Prostate gland (tissue), 2 donors: ENCODE results near the gene LRRC73. TPM values are rescaled to one million over a fixed set of nuclear protein-coding genes. Genes with fewer than 3 reads are reported as not detected.

Experiments
- DNase-seq: peaks from one replicate; pipeline ENCODE4 v3.0.0-alpha.2; 2019; ENCODE audit warnings: low spot score
- H3K27ac ChIP-seq, 2 donors: fragments of 200-600 bp; sonication (generic); 2 replicates each; pipeline ENCODE4 v1.5.1; 2017 to 2019
- H3K27me3 ChIP-seq: fragments of 200-600 bp; sonication (generic); replicated peaks from 2 replicates; pipeline ENCODE4 v1.5.1; 2019; ENCODE audit not compliant: insufficient read depth
- H3K36me3 ChIP-seq, 2 donors: fragments of 200-600 bp; sonication (generic); 1 replicate in 1 of 2; 2 replicates in 1 of 2; pipeline versions ENCODE4 v1.5.1 to v1.8.1; 2017 to 2019
- H3K4me1 ChIP-seq: fragments of 200-600 bp; sonication (generic); replicated peaks from 2 replicates; pipeline ENCODE4 v1.5.1; 2019
- H3K4me3 ChIP-seq, 2 donors: fragments of 200-600 bp; sonication (generic); 2 replicates each; pipeline ENCODE4 v1.5.1; 2017 to 2019
- H3K9me3 ChIP-seq: fragments of 200-600 bp; sonication (generic); 2 replicates; pipeline ENCODE4 v1.5.1; 2017
- POLR2A ChIP-seq: fragments of 450-650 bp; IDR thresholded peaks from one replicate; pipeline ENCODE4 v1.6.1; 2016; ENCODE audit warnings: antibody characterized with exemption, mild to moderate bottlenecking
- POLR2AphosphoS5 ChIP-seq: sonication (generic); formaldehyde crosslinking; IDR thresholded peaks from one replicate; pipeline ENCODE4 v1.6.1; 2017; ENCODE audit warnings: antibody characterized with exemption
- WGBS: methylation state at CpG from one replicate; pipeline ENCODE4 v1.1.5; 2018; 5-methylcytosine and 5-hydroxymethylcytosine counted together
- intact Hi-C: fragments of 100-400 bp; cut with DNase I; formaldehyde crosslinking; loops from one replicate; pipeline ENCODE4 v1.14.2; 2022
- total RNA-seq, 2 donors: library from RNA; depleted of rRNA; stranded (reverse); fragments of >200 nt; gene quantifications; one replicate each; pipeline ENCODE4 v1.1.0, GENCODE V29; 2016
- TF ChIP-seq, protein P1 (sequence below), 4 experiments: fragments of 200-600 bp in 2 of 4; fragments of 450-650 bp in 2 of 4; sonication (generic) in 2 of 4; IDR thresholded peaks; 1 replicate in 3 of 4; 2 replicates in 1 of 4; pipeline ENCODE4 v1.5.1; 2016 to 2019; ENCODE audit warnings: antibody characterized with exemption in 4 of 4, mild to moderate bottlenecking in 2 of 4, moderate library complexity in 2 of 4

LRRC73 gene
- total RNA-seq, 2 donors from 2014 or later: 0.68 to 4.0 TPM

DNA sequence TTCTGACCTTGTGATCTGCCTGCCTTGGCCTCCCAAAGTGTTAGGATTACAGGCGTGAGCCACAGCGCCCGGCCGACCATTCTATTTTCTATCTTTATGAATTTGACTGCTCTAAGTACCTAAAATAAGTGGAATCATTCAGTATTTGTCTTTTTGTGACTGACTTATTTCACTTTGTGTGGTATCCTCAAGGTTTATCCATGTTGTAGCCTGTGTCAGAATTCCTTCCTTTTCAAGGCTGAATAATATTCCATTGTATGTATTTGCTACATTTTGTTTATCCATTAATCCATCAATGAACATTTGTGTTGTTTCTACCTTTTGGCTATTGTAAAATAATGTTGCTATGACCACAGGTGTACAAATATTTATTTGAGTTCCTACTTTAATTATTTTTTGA lies 37.6 kb downstream of the LRRC73 start:
- H3K27me3 ChIP-seq: no peaks in the 10 kb centered on the region
- H3K36me3 ChIP-seq: no peaks in the 10 kb centered on the region
- no peaks in the 10 kb centered on the region for H3K9me3 ChIP-seq
- no peak for TF ChIP-seq POLR2AphosphoS5
- TF ChIP-seq POLR2A: no peak
- TF ChIP-seq, protein P1, sequence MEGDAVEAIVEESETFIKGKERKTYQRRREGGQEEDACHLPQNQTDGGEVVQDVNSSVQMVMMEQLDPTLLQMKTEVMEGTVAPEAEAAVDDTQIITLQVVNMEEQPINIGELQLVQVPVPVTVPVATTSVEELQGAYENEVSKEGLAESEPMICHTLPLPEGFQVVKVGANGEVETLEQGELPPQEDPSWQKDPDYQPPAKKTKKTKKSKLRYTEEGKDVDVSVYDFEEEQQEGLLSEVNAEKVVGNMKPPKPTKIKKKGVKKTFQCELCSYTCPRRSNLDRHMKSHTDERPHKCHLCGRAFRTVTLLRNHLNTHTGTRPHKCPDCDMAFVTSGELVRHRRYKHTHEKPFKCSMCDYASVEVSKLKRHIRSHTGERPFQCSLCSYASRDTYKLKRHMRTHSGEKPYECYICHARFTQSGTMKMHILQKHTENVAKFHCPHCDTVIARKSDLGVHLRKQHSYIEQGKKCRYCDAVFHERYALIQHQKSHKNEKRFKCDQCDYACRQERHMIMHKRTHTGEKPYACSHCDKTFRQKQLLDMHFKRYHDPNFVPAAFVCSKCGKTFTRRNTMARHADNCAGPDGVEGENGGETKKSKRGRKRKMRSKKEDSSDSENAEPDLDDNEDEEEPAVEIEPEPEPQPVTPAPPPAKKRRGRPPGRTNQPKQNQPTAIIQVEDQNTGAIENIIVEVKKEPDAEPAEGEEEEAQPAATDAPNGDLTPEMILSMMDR (IDR thresholded peaks at IDR 0.05): no peak
- no peak overlapping the region for H3K27ac ChIP-seq
- WGBS: 98% methylated on average over 4 of the region's 4 CpGs
- no peaks in the 10 kb centered on the region for H3K4me1 ChIP-seq
- no peak for DNase-seq
- no peak overlapping the region for H3K4me3 ChIP-seq
- intact Hi-C loops: no loop called here

DNA sequence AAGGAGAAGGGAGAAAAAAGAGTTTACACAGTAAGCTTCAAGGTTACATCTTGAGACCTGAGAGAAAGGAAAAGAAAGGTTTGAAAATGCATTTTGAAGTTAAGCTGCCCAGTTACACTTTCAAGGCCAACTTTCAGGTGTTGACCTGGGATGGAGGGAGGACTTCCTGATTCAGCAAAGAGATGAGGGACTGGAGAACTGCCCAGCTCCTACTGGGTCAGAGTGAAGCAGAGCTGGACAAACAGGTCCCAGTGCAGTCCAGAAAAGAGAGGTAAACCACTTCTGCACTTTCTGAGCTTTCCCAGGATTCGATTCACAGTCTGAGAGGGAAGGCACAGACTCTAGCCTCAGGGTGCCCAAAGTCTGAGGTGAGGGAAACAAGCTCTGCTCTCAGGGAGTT lies 38.7 kb downstream of the LRRC73 start:
- Histone ChIP-seq H3K27me3 (no peaks in the 10 kb centered on the region), H3K36me3 (no peaks in the 10 kb centered on the region), H3K4me1 (no peaks in the 10 kb centered on the region), H3K4me3 (no peak overlapping the region), H3K9me3 (no peaks in the 10 kb centered on the region), H3K27ac (no peak overlapping the region)
- no peak for DNase-seq
- TF ChIP-seq POLR2AphosphoS5: no peak
- TF ChIP-seq, protein P1 (IDR thresholded peaks at IDR 0.05): no peak
- TF ChIP-seq POLR2A: no peak
- intact Hi-C loops: no loop called here
- 39% methylated on average over 1 of the region's 1 CpG for WGBS

- TF ChIP-seq, protein P1 (IDR thresholded peaks at IDR 0.05): no peak
- TF ChIP-seq POLR2A: no peak
- no peak for TF ChIP-seq POLR2AphosphoS5
- Histone ChIP-seq H3K27ac (no peak overlapping the region), H3K9me3 (no peaks in the 10 kb centered on the region), H3K27me3 (no peaks in the 10 kb centered on the region), H3K4me1 (no peaks in the 10 kb centered on the region), H3K4me3 (no peak overlapping the region), H3K36me3 (no peaks in the 10 kb centered on the region)
- 91% methylated on average over 7 of the region's 7 CpGs for WGBS
- DNase-seq: no peak
- intact Hi-C loops: no loop called here
Observed at GRCh38 chr6:43469947-43470346, 40.2 kb downstream of the LRRC73 start.

DNA sequence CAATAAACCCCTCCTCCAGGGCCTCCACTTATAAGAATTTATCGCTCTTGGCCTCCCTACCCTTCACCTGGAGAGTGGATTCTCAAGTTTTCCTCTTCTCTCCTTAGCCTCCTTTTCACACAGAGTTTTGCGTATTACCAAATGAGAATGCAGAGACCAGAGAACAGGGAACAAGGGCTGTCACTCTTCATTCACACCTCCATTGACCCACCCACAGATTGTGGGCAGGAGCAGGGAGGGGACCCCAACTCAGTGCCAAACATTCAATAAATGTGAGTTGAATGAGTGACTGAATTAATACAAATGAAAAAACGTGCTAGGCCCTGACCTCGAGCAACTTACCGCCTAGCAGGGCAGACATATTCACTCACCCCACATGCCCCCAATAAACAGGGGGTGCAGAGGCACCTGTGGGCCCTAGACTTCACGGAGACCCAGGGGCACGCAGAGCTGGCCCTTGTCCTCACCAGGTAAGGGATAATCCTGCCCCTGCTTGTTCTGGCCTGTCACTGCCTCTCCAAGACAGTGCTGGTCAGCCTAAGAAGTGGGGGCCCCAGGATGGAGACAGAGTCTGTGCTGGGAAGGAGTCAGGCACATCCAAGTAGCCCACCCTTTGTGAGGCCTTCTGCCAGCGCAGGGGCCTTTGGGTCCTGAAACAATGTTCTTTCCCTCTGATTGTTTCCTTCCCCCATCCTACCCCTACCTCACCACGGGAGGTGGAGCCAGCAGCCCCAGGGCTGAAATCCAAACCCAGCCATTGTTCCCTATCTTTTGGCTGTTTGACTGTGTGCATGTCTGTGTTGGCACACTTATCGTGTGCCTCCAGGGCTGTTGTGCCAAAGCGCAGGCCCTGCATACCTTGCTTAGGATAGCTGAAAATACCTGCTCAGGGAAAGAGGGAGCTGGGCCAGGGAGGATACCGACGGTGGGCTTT lies 41.1 kb downstream of the LRRC73 start:
- TF ChIP-seq POLR2AphosphoS5: peak; percentile 13
- TF ChIP-seq, protein P1 (IDR thresholded peaks at IDR 0.05): no peak
- Histone ChIP-seq H3K27ac (no peak overlapping the region), H3K27me3 (no peaks in the 10 kb centered on the region), H3K4me1 (no peaks in the 10 kb centered on the region), H3K9me3 (no peaks in the 10 kb centered on the region), H3K36me3 (no peaks in the 10 kb centered on the region), H3K4me3 (no peak overlapping the region)
- 47% methylated on average over 13 of the region's 13 CpGs for WGBS
- no peak for DNase-seq
- intact Hi-C loops: no loop called here

GRCh38 chr6:43468240-43468639 lies 41.9 kb downstream of the LRRC73 start:
- Histone ChIP-seq H3K9me3 (no peaks in the 10 kb centered on the region), H3K4me1 (no peaks in the 10 kb centered on the region), H3K27me3 (no peaks in the 10 kb centered on the region), H3K36me3 (no peaks in the 10 kb centered on the region), H3K4me3 (no peak overlapping the region), H3K27ac (no peak overlapping the region)
- DNase-seq: no peak
- intact Hi-C loops: no loop called here
- TF ChIP-seq, protein P1 (IDR thresholded peaks at IDR 0.05): no peak
- 70% methylated on average over 4 of the region's 4 CpGs for WGBS
